ENCODE measurements around the gene LITAF. TPM values are rescaled to one million over a fixed set of nuclear protein-coding genes. Genes with fewer than 3 reads are reported as not detected.

The LITAF gene
- total and polyA plus RNA-seq, 4 donors, result 5.2 to 65.2 (median 36.0) TPM

GRCh38 chr16:11588321-11589197, 1.8 kb upstream of the LITAF start:
- 85% methylated on average over 7 of the region's 7 CpGs for WGBS
- no peak for DNase-seq (ENCODE audit: low spot score)
- peaks cover 0 to 25% (median 6%) of the 10 kb centered on the region in 4 donors for H3K4me1 ChIP-seq (ENCODE audit: control insufficient read depth in 4 of 4, insufficient read depth in 4 of 4, low read length in 3 of 4)
- no peaks in the 10 kb centered on the region for H3K9me3 ChIP-seq (ENCODE audit: control insufficient read depth in 4 of 4, low read length in 3 of 4)
- no peak overlapping the region for H3K9ac ChIP-seq (ENCODE audit: low read depth in 1 of 2, low read length in 2 of 2)
- no peak overlapping the region for H3K27ac ChIP-seq (ENCODE audit: low read depth in 1 of 2, low read length in 2 of 2)
- H3K27me3 ChIP-seq (ENCODE audit: control insufficient read depth in 4 of 4, insufficient read depth in 4 of 4, low read length in 3 of 4), result no peaks in the 10 kb centered on the region
- H3K4me3 ChIP-seq (ENCODE audit: low read depth in 1 of 3, low read length in 3 of 3), result no peak overlapping the region
- no peak for TF ChIP-seq TAF1 (conservative IDR thresholded peaks at IDR 0.05)
- no peak for TF ChIP-seq REST (IDR thresholded peaks at IDR 0.05)
- no peak for TF ChIP-seq HNF4A (conservative IDR thresholded peaks at IDR 0.05)
- TF ChIP-seq MAX (IDR thresholded peaks at IDR 0.05), result no peak
- no peak for TF ChIP-seq HNF4G (IDR thresholded peaks at IDR 0.05)
- no peak for TF ChIP-seq GABPA (IDR thresholded peaks at IDR 0.05 in 1 of 2, conservative IDR thresholded peaks at IDR 0.05 in 1 of 2)
- no peak for TF ChIP-seq RXRA (IDR thresholded peaks at IDR 0.05)
- TF ChIP-seq SP1 (IDR thresholded peaks at IDR 0.05), result no peak
- no peaks in the 10 kb centered on the region for H3K36me3 ChIP-seq (ENCODE audit: control insufficient read depth in 4 of 4, insufficient read depth in 3 of 4, low read depth in 1 of 4, low read length in 3 of 4)

- Histone ChIP-seq H3K9ac (ENCODE audit: low read depth in 1 of 2, low read length in 2 of 2) (peak overlapping the region in 1 of 2 donors; percentile 62), H3K9me3 (ENCODE audit: control insufficient read depth in 4 of 4, low read length in 3 of 4) (no peaks in the 10 kb centered on the region), H3K4me1 (ENCODE audit: control insufficient read depth in 4 of 4, insufficient read depth in 4 of 4, low read length in 3 of 4) (peaks cover 0 to 31% (median 7%) of the 10 kb centered on the region in 4 donors), H3K36me3 (ENCODE audit: control insufficient read depth in 4 of 4, insufficient read depth in 3 of 4, low read depth in 1 of 4, low read length in 3 of 4) (no peaks in the 10 kb centered on the region), H3K4me3 (ENCODE audit: low read depth in 1 of 3, low read length in 3 of 3) (peak overlapping the region in 2 of 3 donors; percentile 70 to 94), H3K27ac (ENCODE audit: low read depth in 1 of 2, low read length in 2 of 2) (peak overlapping the region in 1 of 2 donors; percentile 89), H3K27me3 (ENCODE audit: control insufficient read depth in 4 of 4, insufficient read depth in 4 of 4, low read length in 3 of 4) (no peaks in the 10 kb centered on the region)
- TF ChIP-seq ATF3 (IDR thresholded peaks at IDR 0.05) (no peak), CTCF (IDR thresholded peaks at IDR 0.05; ENCODE audit: low read depth, low read length, missing input control) (no peak), TAF1 (conservative IDR thresholded peaks at IDR 0.05) (no peak), REST (IDR thresholded peaks at IDR 0.05) (no peak), NR2F2 (IDR thresholded peaks at IDR 0.05) (no peak), FOXA2 (IDR thresholded peaks at IDR 0.05) (no peak)
- 86% methylated on average over 14 of the region's 14 CpGs for WGBS
- no peak for DNase-seq (ENCODE audit: low spot score)
These were observed 1.0 kb upstream of the LITAF start for GRCh38 chr16:11587643-11588247.
